BJ (cell line): ENCODE results near the gene MICALL1. TPM values are rescaled to one million over a fixed set of nuclear protein-coding genes. Genes with fewer than 3 reads are reported as not detected.

ENCODE experiments used
- CTCF ChIA-PET: fragments of 350-600 bp; formaldehyde crosslinking; extraction: SDS; loops from one replicate; lab custom pipeline; 2021; ENCODE audit warnings: antibody characterized with exemption, inconsistent platforms; lab: Yijun Ruan, JAX
- POLR2A ChIA-PET: fragments of 300-600 bp; sonication (Branson Sonifier 250); formaldehyde crosslinking; extraction: SDS; loops from one replicate; lab custom pipeline; 2021; ENCODE audit warnings: antibody characterized with exemption; lab: Charles Lee
- DNase-seq: peaks from one replicate; pipeline ENCODE4 v3.0.0-alpha.2; 2011; ENCODE audit warnings: low read depth
- H3K27me3 ChIP-seq: 2 replicates; pipeline ENCODE4 v1.6.0; 2011; ENCODE audit warnings: low read length; ENCODE audit not compliant: control insufficient read depth, insufficient read depth
- H3K36me3 ChIP-seq: 2 replicates; pipeline ENCODE4 v1.5.1; 2011; ENCODE audit warnings: low read length; ENCODE audit not compliant: control insufficient read depth, insufficient read depth
- H3K4me3 ChIP-seq: 2 replicates; pipeline ENCODE4 v1.5.1; 2011; ENCODE audit warnings: low read depth, mild to moderate bottlenecking, control low read depth, low read length
- polyA plus RNA-seq: library from polyadenylated mRNA; depleted of rRNA; stranded (reverse); fragments of >200 nt; gene quantifications from 2 replicates; pipeline ENCODE4 v1.2.3, GENCODE V29; 2011
- TF ChIP-seq, protein P1 (sequence below): IDR thresholded peaks from 2 replicates; pipeline ENCODE4 v1.5.1; 2011; ENCODE audit warnings: low read depth, mild to moderate bottlenecking, control low read depth, inconsistent platforms, low read length, moderate library complexity; ENCODE audit not compliant: insufficient read depth

MICALL1 gene
- polyA plus RNA-seq, 1 experiment, result 26.5 TPM

- ChIA-PET POLR2A (no interaction called here), CTCF (interaction anchor here (2.3 to 8.5 kb wide), 2 partner anchors 80 to 152 kb away, joined by 20 to 82 read pairs; no protein-coding TSS in a partner anchor)
- no peak for DNase-seq
- TF ChIP-seq, protein P1, sequence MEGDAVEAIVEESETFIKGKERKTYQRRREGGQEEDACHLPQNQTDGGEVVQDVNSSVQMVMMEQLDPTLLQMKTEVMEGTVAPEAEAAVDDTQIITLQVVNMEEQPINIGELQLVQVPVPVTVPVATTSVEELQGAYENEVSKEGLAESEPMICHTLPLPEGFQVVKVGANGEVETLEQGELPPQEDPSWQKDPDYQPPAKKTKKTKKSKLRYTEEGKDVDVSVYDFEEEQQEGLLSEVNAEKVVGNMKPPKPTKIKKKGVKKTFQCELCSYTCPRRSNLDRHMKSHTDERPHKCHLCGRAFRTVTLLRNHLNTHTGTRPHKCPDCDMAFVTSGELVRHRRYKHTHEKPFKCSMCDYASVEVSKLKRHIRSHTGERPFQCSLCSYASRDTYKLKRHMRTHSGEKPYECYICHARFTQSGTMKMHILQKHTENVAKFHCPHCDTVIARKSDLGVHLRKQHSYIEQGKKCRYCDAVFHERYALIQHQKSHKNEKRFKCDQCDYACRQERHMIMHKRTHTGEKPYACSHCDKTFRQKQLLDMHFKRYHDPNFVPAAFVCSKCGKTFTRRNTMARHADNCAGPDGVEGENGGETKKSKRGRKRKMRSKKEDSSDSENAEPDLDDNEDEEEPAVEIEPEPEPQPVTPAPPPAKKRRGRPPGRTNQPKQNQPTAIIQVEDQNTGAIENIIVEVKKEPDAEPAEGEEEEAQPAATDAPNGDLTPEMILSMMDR, result no peak
- Histone ChIP-seq H3K4me3 (no peak overlapping the region), H3K36me3 (peaks cover 10% of the 10 kb centered on the region), H3K27me3 (no peaks in the 10 kb centered on the region)
These were observed 61.7 kb downstream of the MICALL1 start for GRCh38 chr22:37967637-37968451.

- CTCF ChIA-PET, result interaction anchor here (0.6 to 8.5 kb wide), 2 partner anchors 153 to 285 kb away, joined by 4 to 82 read pairs; no protein-coding TSS in a partner anchor
- Histone ChIP-seq H3K36me3 (peaks cover 10% of the 10 kb centered on the region), H3K4me3 (no peak overlapping the region), H3K27me3 (no peaks in the 10 kb centered on the region)
- no peak for DNase-seq
- POLR2A ChIA-PET, result no interaction called here
- TF ChIP-seq, protein P1, result no peak
These were observed 62.6 kb downstream of the MICALL1 start for GRCh38 chr22:37968452-37969251.

- ChIA-PET CTCF (interaction anchor here (0.6 to 8.5 kb wide), 3 partner anchors 69 to 421 kb away, joined by 3 to 82 read pairs (median 3); no protein-coding TSS in a partner anchor), POLR2A (no interaction called here)
- no peak for DNase-seq
- H3K4me3 ChIP-seq, result no peak overlapping the region
- H3K36me3 ChIP-seq, result peaks cover 9% of the 10 kb centered on the region
- H3K27me3 ChIP-seq, result no peaks in the 10 kb centered on the region
- TF ChIP-seq, protein P1, result no peak
These were observed 64.8 kb downstream of the MICALL1 start for GRCh38 chr22:37970864-37971263.

- POLR2A ChIA-PET, result no interaction called here
- TF ChIP-seq, protein P1, result no peak
- Histone ChIP-seq H3K27me3 (no peaks in the 10 kb centered on the region), H3K4me3 (no peak overlapping the region), H3K36me3 (peaks cover 6% of the 10 kb centered on the region)
- no peak for DNase-seq
- CTCF ChIA-PET, result interaction anchor here (1.5 to 8.5 kb wide), 2 partner anchors 84 to 156 kb away, joined by 6 to 82 read pairs; no protein-coding TSS in a partner anchor
These were observed 65.7 kb downstream of the MICALL1 start for GRCh38 chr22:37971475-37972434.
